GM10266 (cell line): ENCODE measurements around the gene MORN1.

Experiments
- DNase-seq: peaks from one replicate; pipeline ENCODE4 v3.0.0; 2012; ENCODE audit errors: extremely low spot score
- TF ChIP-seq, protein P1 (sequence below): IDR thresholded peaks from 2 replicates; pipeline ENCODE4 v1.5.1; 2012; ENCODE audit warnings: mild to moderate bottlenecking, low read depth; ENCODE audit not compliant: control insufficient read depth, insufficient read depth; ENCODE audit errors: missing control alignments

The MORN1 gene

GRCh38 chr1:2394220-2394619 is 2.9 kb upstream of the MORN1 start:
- TF ChIP-seq, protein P1, sequence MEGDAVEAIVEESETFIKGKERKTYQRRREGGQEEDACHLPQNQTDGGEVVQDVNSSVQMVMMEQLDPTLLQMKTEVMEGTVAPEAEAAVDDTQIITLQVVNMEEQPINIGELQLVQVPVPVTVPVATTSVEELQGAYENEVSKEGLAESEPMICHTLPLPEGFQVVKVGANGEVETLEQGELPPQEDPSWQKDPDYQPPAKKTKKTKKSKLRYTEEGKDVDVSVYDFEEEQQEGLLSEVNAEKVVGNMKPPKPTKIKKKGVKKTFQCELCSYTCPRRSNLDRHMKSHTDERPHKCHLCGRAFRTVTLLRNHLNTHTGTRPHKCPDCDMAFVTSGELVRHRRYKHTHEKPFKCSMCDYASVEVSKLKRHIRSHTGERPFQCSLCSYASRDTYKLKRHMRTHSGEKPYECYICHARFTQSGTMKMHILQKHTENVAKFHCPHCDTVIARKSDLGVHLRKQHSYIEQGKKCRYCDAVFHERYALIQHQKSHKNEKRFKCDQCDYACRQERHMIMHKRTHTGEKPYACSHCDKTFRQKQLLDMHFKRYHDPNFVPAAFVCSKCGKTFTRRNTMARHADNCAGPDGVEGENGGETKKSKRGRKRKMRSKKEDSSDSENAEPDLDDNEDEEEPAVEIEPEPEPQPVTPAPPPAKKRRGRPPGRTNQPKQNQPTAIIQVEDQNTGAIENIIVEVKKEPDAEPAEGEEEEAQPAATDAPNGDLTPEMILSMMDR: no peak
- DNase-seq: no peak

GRCh38 chr1:2393471-2393877 is 2.1 kb upstream of the MORN1 start:
- no peak for DNase-seq
- TF ChIP-seq, protein P1: no peak

DNA sequence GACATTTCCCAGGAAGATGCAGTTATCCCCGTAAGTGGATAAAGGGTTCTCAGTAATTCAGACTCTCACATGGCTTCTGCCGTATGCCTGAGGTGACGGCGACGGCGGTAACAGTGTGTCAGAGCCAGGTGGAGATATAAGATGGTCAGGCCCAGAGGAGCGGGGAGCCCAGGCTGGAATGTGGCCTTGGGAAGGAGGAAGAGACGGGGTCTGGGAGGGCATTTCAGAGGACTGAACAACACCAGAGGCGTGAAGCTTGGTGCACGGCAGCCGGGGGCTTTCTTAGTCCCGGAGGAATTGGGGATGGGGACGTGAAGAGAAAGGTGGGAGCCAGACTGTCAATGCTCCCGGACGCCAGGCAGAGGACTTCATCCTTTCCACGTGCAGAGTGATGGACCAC is 1.3 kb upstream of the MORN1 start:
- TF ChIP-seq, protein P1: no peak
- DNase-seq: no peak

DNA sequence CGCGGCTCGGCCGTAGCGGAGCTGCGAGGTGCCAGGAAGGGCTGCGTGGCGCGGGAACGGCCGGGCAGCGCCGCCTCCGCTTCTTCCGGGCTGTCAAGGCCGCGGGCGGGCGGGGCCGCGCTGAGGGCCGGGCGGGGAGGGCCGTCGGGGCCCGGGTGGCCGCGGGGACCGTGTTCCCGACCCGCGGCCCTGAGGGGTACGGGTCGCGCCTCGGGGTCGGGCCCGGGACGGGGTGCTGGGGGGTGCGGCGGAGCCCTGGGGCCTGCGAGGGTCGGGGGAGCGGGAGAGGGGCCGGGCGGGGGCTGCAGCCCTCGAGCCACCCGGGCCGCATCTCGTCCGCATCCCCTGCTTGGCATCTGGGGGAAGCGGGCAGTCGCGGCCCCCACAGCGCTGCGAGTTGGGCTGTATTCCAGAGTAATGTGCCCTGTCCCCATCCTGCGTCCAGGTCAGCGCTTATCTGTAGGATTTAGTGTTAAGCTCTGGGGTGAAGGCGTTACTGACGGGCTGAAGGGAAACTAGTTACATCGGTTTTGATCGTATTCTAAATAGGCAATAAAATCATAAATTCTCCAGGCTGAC is 666 bp upstream of the MORN1 start:
- TF ChIP-seq, protein P1: no peak
- DNase-seq: no peak

DNA sequence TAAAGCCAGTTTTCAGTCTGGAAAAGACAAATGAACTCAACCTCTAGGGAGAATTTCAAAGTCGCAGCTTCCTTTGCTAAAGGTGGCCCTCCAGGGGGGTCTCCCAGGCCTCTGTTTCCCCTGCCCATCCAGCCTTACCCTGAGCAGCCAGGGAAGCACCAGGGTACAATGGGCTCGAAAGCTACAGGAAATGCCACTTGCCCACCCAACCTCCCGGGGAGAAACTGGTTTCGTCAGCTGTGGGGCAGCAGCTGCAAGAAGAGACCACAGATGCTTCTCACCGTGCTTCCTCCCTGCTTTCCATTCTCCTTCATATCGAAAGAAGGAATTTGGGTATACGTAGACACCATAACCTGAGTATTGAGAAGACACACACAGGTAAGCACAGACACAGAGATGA is 1.7 kb downstream of the MORN1 start:
- DNase-seq: no peak
- TF ChIP-seq, protein P1: no peak

DNA sequence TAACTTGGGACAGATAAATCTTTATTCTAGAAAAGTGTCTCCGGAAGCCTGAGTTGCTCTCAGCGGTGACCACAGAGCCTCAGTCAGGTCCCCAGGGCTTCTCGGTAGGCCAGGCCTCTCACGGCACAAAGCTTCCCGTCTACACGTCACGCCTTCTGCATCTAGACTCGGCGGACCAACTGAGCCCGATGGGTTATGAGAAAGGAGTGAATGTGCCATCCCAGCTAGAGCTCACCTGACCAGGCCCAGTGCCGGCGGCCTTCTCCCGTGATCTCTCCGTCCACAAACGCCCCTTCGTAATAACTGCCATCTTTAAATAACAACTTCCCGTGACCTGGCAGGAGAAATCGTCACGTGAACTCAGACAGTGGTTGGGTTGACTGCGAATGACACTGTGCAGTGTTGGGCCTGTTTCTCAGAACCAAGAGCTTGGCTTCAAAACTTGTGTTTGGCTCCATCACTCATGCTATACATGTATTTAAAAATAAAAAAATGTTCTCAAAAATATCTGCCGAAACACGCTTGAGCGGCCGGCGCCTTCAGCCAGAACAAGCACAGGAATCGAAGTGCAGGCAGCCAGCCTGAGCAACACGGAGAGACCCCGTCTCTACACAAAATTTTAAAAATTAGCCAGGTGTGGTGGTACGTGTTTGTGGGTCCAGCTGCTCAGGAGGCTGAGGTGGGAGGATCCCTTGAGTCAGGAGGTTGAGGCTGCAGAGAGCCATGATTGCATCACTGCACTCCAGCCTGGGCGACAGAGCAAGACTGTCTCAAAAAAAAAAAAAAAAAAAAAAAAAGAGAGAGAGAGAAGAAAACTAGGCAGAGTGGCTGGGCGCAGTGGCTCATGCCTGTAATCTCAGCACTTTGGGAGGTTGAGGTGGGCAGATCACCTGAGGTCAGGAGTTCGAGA is 3.1 kb downstream of the MORN1 start:
- DNase-seq: no peak
- TF ChIP-seq, protein P1: no peak
